Thyroid gland (tissue), 4 donors: ENCODE measurements around the gene LRMDA. TPM values are rescaled to one million over a fixed set of nuclear protein-coding genes. Genes with fewer than 3 reads are reported as not detected.

Experiments
- DNase-seq, 2 donors: peaks; one replicate each; pipeline ENCODE4 v3.0.0-alpha.2; 2019
- H3K27ac ChIP-seq, 3 donors: fragments of 200-600 bp; sonication (generic); 1 replicate in 2 of 3; 2 replicates in 1 of 3; pipeline ENCODE4 v1.5.1; 2016 to 2019; ENCODE audit warnings: mild to moderate bottlenecking in 1 of 3, moderate library complexity in 1 of 3
- H3K27me3 ChIP-seq: fragments of 200-600 bp; sonication (generic); one replicate; pipeline ENCODE4 v1.5.1; 2019
- H3K36me3 ChIP-seq, 2 donors: fragments of 200-600 bp; sonication (generic); one replicate each; pipeline ENCODE4 v1.5.1; 2016 to 2019
- H3K4me1 ChIP-seq, 2 donors: fragments of 200-600 bp; sonication (generic); one replicate each; pipeline ENCODE4 v1.5.1; 2017 to 2019
- H3K4me3 ChIP-seq, 3 donors: fragments of 200-600 bp; sonication (generic); replicated peaks in 1 of 3; 1 replicate in 2 of 3; 2 replicates in 1 of 3; pipeline ENCODE4 v1.5.1; 2016; ENCODE audit warnings: mild to moderate bottlenecking in 1 of 3
- H3K9me3 ChIP-seq: fragments of 200-600 bp; sonication (generic); one replicate; pipeline ENCODE4 v1.5.1; 2017
- CTCF ChIP-seq, 6 experiments: fragments of 200-600 bp in 3 of 6; fragments of 450-650 bp in 3 of 6; sonication (generic) in 3 of 6; IDR thresholded peaks; one replicate each; pipeline ENCODE4 v1.5.1; 2016 to 2019; ENCODE audit warnings: antibody characterized with exemption in 6 of 6, mild to moderate bottlenecking in 2 of 6, inconsistent platforms in 1 of 6, moderate library complexity in 1 of 6
- POLR2A ChIP-seq, 2 donors: fragments of 450-650 bp; IDR thresholded peaks; one replicate each; pipeline ENCODE4 v1.6.1; 2017; ENCODE audit warnings: antibody characterized with exemption in 2 of 2, mild to moderate bottlenecking in 2 of 2, moderate library complexity in 1 of 2
- WGBS, 2 donors: methylation state at CpG; one replicate each; pipeline ENCODE4 v1.1.5; 2017; 5-methylcytosine and 5-hydroxymethylcytosine counted together
- intact Hi-C: fragments of 100-400 bp; cut with DNase I; formaldehyde crosslinking; loops from one replicate; pipeline ENCODE4 v1.15.1; 2023
- total RNA-seq, 4 donors: library from RNA; depleted of rRNA; stranded (reverse); fragments of >200 nt; gene quantifications; one replicate each; pipeline ENCODE4 v1.2.3, GENCODE V29; 2016

Gene LRMDA
- total RNA-seq, 4 donors from 2014 or later, result 16.5 to 31.7 (median 23.2) TPM

- DNase-seq, result peak; percentile 12 to 30
- H3K36me3 ChIP-seq, result no peaks in the 10 kb centered on the region
- intact Hi-C loops, result loop anchor here (10.0 kb wide), 1 partner anchor 241 kb away; no protein-coding TSS in a partner anchor
- 43 to 55% methylated on average over 3 of the region's 3 CpGs for WGBS, 2 donors
- no peak overlapping the region for H3K4me3 ChIP-seq
- no peaks in the 10 kb centered on the region for H3K27me3 ChIP-seq
- no peaks in the 10 kb centered on the region for H3K9me3 ChIP-seq
- H3K27ac ChIP-seq, result peak overlapping the region in 2 of 3 donors; percentile 39 to 58
- peaks cover 18 to 82% of the 10 kb centered on the region in 2 donors for H3K4me1 ChIP-seq
- TF ChIP-seq POLR2A (IDR thresholded peaks at IDR 0.05) (no peak), CTCF (IDR thresholded peaks at IDR 0.05) (no peak)
Observed at GRCh38 chr10:75655791-75656451, 224.5 kb downstream of the LRMDA start.

GRCh38 chr10:75657351-75657750 lies 225.9 kb downstream of the LRMDA start:
- no peak overlapping the region for H3K27ac ChIP-seq

GRCh38 chr10:75658036-75658435 lies 226.6 kb downstream of the LRMDA start:
- H3K27ac ChIP-seq, result no peak overlapping the region
- no peaks in the 10 kb centered on the region for H3K9me3 ChIP-seq
- intact Hi-C loops, result loop anchor here (10.0 kb wide), 1 partner anchor 243 kb away; no protein-coding TSS in a partner anchor
- H3K4me1 ChIP-seq, result peaks cover 17 to 76% of the 10 kb centered on the region in 2 donors
- no peak overlapping the region for H3K4me3 ChIP-seq
- no peak for DNase-seq
- H3K27me3 ChIP-seq, result no peaks in the 10 kb centered on the region
- TF ChIP-seq CTCF (IDR thresholded peaks at IDR 0.05) (no peak), POLR2A (IDR thresholded peaks at IDR 0.05) (no peak)
- H3K36me3 ChIP-seq, result no peaks in the 10 kb centered on the region
- WGBS, 2 donors, result 80 to 83% methylated on average over 4 of the region's 4 CpGs

More at GRCh38 chr10:75657351-75657750, 225.9 kb downstream of the LRMDA start:
- peaks cover 18 to 76% of the 10 kb centered on the region in 2 donors for H3K4me1 ChIP-seq
- no peaks in the 10 kb centered on the region for H3K9me3 ChIP-seq
- intact Hi-C loops, result loop anchor here (10.0 kb wide), 1 partner anchor 243 kb away; no protein-coding TSS in a partner anchor
- no peak for TF ChIP-seq CTCF (IDR thresholded peaks at IDR 0.05)
- no peak for TF ChIP-seq POLR2A (IDR thresholded peaks at IDR 0.05)
- no peak for DNase-seq
- H3K36me3 ChIP-seq, result no peaks in the 10 kb centered on the region
- WGBS, 2 donors, result 99 to 100% methylated on average over 2 of the region's 2 CpGs
- no peaks in the 10 kb centered on the region for H3K27me3 ChIP-seq
- no peak overlapping the region for H3K4me3 ChIP-seq

GRCh38 chr10:75658496-75658895 lies 227.1 kb downstream of the LRMDA start:
- no peaks in the 10 kb centered on the region for H3K36me3 ChIP-seq
- no peaks in the 10 kb centered on the region for H3K9me3 ChIP-seq
- 96 to 100% methylated on average over 1 of the region's 1 CpG for WGBS, 2 donors
- H3K4me1 ChIP-seq, result peaks cover 21 to 78% of the 10 kb centered on the region in 2 donors
- no peak overlapping the region for H3K4me3 ChIP-seq
- no peak for DNase-seq
- H3K27ac ChIP-seq, result peak overlapping the region; percentile 52 to 74 (median 65)
- TF ChIP-seq POLR2A (IDR thresholded peaks at IDR 0.05) (no peak), CTCF (IDR thresholded peaks at IDR 0.05) (no peak)
- intact Hi-C loops, result loop anchor here (10.0 kb wide), 1 partner anchor 244 kb away; no protein-coding TSS in a partner anchor
- H3K27me3 ChIP-seq, result no peaks in the 10 kb centered on the region

GRCh38 chr10:75658915-75659314 lies 227.5 kb downstream of the LRMDA start:
- H3K36me3 ChIP-seq, result no peaks in the 10 kb centered on the region
- DNase-seq, result peak; percentile 87 to 91
- H3K27ac ChIP-seq, result peak overlapping the region; percentile 52 to 74 (median 65)
- no peaks in the 10 kb centered on the region for H3K9me3 ChIP-seq
- H3K4me3 ChIP-seq, result no peak overlapping the region
- intact Hi-C loops, result loop anchor here (10.0 kb wide), 1 partner anchor 244 kb away; no protein-coding TSS in a partner anchor
- H3K27me3 ChIP-seq, result no peaks in the 10 kb centered on the region
- H3K4me1 ChIP-seq, result peaks cover 25 to 78% of the 10 kb centered on the region in 2 donors
- WGBS, 2 donors, result 26 to 42% methylated on average over 6 of the region's 6 CpGs
- TF ChIP-seq CTCF (IDR thresholded peaks at IDR 0.05) (no peak), POLR2A (IDR thresholded peaks at IDR 0.05) (no peak)
